GM19395 (cell line): ENCODE measurements around the gene TCF20.

Experiments used
- ATAC-seq: cut with Tn5 transposase; IDR thresholded peaks from one replicate; pipeline ENCODE4 v1.9.1; 2021; ENCODE audit warnings: mild to moderate bottlenecking, moderate library complexity; ENCODE audit not compliant: unreplicated experiment

Gene TCF20

DNA sequence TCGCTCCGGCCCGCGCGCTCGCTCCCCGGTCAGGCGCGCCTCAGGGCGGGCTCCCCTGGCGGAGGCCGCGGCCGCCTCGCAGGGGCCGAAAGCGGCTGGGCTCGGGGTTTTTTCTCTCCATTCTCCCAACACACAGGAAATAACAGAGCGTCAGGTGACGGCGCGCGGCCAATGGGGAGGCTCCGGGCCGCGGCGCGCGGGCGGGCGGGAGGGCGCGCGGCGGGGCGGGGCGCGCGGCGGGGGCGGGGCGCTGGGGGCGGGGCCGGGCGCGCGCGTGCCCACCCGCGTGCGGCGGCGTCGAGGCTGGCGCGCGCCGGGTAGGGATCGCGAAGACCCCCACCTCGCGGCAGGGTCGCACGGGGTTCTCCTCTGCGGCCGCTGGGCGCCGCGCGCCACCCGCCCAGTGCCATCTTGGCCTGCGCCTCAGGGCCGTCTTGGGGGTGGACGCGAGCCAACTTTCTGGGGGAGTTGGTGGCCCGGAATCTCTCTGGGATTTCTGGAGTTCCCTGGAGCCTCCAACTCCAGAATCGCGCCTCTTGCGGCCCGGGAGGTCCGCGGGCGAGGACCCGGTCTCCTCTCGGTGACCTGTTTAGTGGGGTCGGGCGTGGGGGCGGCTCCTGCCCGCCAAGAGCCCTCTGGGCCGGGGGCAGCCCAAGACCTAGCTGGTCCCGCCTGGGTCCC lies at the start of gene TCF20:
Gene TCF20 (minus strand): TSS at position 144 of the 681 bp plus-strand sequence. CDS start 55,348 bp downstream, outside the sequence.
- ATAC-seq = peak; percentile 44

DNA sequence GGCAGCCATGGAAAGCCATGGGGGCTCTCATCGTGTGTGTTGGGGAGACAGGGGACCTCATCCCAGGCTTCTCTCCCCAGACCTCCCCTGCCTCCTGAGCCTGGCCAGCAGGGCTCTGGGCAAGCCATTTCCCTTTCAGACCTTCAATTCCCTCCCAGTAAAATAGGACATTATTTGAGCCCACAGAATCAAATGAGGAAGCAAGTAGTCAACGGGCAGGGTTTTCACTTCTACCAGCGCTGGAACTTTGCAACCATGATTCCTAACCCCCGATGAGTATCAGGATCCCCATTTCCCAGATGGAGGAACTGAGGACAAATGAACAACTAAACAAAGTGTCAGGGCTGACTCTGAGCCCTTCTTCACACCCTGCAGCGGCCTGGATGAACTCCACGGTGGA lies 48.9 kb upstream of the TCF20 start:
- ATAC-seq = no peak

DNA sequence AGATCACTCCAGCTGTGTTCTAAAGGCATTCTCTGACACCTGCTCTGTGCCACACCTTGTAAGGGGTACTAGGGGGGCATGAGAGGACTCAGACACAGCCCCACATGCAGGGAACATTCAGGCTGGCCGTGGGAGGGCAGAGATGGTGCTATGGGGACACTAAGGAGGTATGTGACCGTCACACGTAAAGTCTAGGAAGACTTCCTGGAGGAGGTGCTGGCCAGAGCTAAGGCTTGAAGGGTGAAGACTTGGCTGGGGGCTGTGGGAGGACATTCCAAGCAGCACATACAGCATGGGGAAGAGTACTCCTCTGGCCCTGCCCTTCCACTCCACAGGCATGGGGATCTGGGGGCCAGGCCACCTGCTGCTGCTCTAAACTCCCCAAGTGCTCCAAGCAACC lies 48.5 kb upstream of the TCF20 start:
- ATAC-seq = no peak

DNA sequence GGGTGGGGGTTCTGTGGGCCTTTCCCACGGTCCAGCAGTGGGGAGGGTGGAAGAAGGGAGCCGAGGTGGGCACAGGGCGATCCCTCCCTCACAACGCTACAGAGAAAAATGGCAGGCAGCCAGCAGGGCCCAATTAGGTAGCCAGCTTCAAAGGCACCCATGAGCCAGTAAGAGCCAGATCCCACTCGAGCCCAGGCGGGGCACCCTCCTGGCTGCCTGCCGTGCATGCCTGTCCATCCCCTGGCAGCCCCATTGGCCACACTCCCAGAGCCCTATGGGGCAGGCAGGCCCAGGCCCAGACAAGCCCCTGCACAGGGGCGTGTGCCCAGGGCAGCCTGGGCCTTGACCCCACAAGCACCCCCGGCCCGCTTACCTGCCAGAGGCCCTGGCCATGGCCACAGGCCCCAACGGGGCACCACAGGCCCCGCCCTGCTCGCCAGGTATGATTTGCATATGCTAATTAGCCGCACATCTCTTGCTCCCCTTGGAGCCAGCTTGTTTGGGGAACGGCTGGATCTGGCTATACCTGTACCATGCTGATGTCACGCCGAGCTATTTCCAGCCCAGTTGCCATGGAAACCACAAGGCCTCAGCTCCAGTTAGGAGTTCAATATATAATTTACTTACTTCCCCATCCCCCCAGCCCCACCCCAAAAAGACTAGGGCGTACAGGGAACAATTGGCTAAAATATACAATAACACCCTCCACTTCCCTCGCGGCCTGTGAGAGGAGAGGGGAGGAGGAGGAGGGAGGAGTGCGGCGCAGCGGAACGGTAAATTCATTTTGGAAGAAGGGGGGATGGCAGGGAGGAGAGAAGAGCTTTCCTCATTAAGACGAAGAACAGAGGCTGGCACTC lies 47.5 kb upstream of the TCF20 start:
- no peak for ATAC-seq

DNA sequence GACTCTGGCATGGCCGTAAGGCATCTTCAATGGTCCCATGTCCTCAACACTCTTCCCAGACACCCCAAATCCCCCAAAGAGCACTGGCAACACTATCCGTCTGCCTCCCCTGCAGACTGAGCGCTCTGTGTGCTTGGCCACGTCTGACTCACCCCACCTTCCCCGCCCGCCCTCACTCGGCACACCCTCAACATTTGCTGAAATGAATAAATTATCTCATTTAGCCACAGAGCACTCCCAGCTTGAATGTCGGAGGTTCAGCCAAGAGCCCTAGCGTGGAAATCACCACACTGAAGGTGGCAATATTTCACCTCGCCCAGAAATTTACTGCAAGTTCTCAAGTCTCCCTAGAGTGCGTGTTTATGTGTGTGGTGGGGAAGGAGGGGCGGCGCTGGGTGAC lies 46.6 kb upstream of the TCF20 start:
- no peak for ATAC-seq

DNA sequence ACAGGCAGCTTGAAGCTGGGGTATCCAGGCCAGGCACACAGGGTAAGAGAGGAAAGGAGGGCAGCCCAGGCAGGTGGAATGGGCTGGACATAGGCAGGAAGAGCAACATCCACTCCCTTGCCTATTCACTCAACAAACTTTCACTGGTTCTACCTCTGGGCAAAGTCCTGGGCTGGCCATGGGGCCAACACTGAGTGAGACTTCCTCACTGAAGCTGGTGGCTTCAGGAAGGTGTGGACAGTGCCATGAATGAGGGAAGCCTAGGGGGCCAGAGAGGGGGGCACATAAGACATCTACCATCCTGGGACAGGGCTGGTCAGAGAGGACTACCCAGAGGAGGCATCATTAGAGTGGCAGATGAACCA lies 44.9 kb upstream of the TCF20 start:
- no peak for ATAC-seq

DNA sequence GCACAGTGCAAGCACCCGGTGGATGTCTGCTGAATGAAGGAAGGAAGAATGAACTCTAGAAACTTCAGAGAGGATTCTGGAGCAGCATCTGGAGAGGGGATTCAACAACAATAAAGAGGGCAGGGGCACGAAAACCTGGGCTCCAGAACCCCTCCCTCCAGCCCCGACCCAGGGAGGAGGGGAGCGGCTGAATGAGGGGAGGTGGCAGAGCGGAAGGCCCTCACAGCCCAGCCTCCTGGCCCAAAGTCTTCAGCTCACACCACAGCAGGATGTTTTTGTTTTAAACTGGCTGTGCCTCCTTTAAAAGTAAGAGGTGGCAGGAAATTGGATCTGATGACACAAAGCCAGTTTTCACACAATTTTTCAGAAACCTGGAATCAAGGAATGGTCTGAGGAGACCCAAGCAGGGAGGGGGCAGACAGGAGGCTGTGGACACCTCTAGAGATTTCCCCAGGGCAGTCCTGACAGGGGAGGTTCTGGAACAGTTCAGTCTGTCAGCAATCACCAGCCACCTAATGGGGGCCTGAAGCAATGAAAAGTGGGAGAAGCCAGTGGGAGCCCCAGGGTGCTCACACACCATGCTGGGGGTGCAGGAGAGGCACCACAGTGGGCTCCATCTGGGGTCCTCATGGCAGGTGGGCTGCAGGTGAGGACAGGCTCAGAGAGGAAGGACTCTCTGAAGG lies 44.4 kb upstream of the TCF20 start:
- ATAC-seq = no peak

DNA sequence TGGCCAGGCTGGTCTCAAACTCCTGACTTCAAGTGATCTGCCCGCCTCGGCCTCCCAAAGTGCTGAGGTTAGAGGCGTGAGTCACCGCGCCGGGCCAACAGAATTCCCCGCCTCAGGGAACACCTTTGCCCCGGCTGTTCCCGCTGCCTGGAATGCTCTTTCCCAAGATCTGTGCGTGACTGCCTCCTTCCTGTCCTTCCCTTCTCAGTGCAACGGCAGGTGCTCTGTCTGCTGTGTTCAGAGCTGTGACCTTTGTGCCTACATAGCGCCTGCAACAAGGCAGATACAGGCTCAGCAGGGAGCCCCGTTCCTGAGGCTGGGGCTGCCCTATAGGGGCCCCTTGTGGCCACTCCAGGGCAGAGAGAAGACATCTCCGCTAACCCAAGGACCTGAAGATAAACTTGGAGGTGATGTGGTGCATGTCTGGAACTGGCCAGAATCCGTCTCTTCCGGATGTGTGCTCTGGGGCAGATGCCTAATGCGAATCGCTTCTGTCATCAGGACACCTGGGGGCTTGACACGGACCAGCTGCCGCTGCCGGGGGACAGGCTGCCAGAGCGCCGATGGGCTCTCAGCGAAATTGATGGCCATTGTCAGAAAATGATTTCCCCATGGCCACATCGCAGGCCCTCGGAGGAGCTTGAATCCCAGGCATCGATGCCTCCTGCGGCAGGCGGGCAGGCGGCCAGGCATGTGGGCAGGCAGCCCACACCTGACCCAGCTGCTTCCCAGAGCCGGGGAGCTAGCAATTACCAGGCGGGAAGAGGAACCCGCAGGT lies 43.5 kb upstream of the TCF20 start:
- no peak for ATAC-seq

DNA sequence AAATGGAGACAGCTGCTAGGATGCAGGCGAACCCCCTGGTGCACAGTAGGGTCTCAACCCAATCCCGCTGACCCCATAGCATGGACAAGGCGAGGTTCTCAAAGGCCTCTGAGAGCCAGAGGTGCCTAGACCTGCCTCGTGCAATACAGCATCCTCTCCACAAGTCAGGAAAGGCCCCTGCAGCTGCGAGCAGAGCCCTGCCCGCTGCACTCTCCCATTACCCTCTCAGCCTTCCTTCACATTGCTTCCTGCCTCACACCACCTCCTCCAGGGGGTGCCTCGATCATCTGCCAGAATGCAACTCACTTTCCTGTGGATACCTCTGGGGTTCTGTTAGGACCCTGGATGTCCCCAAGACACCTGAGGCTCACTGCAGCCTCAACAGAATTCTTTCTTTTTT lies 42.8 kb upstream of the TCF20 start:
- ATAC-seq = no peak

DNA sequence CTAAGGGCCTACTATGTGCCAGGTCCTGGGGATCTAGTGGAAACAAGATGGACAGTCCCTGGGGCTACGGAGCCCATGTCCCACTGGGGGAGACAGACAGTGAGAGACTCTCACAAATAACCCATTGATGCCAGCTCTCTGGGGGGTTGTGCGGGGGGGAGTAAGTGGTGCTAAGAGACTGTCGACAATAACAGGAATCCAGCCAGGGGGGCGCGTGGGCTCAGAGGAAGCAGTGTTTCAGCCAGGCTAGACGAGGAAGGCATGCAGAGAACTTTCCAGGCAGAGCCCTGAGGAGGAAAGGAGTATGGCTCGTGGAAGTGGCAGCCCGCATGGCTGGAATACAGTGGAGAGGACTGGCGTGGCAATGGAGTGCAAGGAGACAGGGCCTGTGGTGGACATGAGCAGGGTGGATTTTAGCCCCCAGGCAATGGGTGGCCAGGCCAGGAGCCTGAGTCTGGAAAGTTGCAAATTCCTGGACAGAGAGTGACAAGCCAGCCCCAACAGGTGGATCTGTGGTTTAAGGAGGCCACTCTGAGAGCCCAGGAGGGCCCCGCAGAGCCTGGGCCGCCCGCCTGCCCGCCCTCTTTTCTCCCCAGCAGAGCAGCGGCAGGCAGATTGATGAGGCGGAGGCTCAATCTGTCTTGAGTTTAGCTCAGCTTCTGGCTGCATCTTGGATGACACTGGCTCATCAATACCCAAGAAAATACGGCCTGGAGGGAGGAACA lies 40.0 kb upstream of the TCF20 start:
- ATAC-seq = no peak

DNA sequence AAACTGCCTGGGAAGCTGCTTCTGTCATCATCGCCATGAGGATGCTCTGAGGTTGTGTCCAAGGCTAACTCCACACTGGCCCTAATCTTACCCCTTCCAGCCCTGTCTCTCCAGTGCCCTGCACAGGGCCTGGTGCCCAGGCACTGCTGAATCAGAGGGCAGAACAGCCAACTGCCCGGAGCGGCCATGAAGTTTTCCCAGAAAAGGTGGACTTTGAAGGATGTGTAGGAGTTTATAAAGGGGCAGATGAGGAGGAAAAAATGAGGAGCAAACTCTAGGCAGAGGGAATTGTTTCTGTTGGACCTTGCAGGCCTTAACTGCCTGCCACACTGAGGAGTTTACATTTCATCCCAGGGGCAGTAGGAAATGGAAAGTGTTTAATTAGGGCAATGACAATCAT lies 39.4 kb upstream of the TCF20 start:
- no peak for ATAC-seq

DNA sequence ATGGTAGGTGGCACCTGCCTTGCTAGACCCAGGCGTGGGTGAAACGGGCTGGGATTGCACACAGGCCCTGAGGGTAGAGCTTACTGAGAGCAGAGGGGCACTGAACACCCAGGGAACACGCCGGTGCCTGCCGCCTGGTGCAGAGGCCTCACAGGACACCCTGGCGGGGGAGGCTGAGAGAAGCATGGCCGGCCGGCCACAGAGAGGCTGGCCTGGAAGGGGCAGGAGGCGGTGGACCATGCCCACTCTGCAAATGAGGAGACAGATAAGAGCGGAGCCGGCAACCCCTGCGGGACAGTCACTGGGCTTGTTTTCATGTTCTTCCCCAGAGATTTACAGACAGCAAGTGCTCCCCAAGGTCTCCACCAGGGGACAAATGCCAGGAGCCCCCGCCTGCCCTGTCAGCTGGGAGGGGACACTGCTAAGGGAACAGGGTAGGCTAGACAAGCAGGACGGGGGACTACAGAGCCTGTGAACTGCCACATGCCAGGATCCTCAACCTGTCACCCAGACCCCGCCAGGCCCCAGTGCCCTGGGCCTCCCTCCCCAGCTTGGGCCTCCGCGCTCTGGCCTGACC lies 38.5 kb upstream of the TCF20 start:
- no peak for ATAC-seq

DNA sequence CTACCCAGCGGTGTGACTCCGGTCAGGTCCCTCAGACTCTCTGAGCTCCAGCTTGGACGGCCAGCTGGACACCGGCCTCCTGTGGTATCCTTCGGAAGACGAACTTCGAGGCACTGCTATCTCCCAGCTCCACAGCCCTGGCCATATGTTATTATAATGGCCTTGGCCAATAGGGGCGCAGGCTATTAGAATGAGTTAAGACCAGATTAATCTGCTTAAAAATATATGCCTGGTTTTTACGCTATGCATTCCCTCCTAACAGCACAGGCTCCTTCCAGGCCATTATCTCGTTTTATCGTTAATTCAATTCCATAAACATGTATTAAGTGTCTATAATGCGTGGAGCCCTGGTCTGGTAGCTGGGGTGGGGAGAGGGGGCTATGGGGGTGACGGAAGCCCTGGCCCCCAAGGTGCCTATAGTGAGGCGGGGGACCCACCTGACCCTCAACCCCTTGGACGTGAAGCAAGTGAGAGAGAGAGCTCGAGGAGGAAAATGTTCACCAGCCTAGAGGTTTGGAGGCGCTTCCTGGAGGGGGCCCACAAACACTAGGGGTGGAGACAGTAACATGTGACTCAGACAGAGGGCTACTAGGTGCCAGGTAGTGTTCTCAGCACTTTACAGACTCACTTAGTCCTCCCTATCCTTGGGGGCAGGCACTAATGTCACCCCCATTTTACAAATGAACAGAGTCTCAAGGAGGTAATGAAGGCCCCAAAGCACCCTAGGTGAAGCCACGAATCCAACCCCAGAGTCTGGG lies 37.5 kb upstream of the TCF20 start:
- ATAC-seq = no peak

DNA sequence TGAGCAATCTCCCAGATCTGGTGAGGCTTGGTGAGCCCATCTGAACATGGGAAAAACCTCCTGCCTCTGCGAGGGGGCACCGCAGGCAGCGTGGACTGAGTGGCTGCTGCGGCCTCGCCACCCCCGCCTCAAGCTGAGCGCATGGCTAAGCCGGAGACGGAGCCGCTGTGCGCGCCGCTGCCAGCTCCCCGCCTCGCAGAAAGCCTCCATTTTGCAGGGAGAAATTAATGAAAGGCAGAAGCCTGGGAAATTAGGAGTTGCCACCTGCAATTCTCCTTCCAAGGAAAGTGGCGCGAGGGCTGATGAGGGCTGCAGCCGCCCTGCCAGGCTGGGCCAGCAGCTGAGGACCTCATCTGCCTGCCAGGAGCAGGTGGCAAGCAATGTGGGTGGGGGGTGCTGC lies 35.6 kb upstream of the TCF20 start:
- ATAC-seq = no peak

DNA sequence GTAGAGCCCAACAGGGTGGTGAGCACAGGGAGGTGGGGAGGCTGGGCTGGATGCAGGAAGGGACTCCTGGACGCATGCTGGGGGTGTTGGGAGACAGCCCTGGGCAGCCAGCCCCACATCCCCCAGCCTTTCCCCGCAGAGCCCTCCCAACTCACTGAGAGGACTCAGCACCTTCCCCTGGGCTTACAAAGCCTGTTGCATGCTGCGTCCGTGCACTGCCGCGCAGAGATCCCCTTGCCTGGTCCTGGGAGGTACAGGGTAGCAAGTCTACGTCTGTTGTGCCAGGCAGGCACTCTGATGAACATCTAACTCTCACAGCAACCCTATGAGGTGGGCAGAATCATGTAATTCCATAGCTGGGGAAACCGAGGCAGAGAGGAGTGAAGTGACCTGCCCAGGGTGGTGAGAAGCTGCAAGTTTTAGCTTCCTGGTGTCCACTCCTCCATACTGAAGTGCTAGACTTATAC lies 33.9 kb upstream of the TCF20 start:
- no peak for ATAC-seq

DNA sequence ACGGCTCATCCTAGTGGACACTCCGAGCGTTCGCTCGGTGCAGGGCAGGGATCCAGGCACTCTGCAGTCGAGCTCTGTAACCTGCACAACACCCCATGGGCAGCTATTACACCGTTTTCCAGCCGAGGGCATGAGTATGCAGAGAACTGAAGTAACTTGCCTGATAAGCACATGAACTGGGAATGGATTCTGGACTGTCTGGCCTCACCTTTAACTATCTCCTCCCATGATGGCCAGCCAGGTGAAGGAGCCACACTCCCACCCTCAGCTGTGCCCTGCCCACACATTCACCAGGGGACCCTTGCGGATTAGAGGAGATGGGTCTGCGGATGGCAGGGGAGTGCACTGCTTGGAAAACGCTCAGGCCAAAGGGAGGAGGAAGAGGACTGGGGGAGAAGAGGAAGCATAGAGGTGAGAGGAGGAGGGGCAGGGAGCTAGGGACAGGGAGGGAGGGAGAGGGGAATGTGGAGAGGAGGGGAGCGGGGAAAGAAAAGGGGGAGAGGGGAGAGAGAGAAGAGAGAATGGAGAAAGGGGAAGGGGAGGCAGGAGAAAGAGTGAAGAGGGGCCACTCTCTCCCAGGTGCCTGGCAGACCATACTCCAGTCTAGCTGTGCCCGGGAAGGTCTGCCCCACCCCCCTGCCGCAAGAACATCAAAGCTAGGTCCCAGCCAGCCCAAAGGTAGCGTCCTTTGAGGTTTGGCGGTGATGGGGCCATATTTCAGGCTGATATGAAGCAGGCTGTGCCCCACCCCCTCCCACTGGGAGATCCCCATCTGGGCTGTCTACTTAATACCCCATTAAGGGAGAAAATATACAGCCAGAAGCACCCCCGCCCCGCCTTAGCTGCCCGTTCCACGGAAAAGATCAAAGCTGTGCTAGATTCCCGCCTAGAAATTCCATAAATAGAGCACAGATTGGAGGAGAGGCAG lies 33.2 kb upstream of the TCF20 start:
- ATAC-seq = no peak

DNA sequence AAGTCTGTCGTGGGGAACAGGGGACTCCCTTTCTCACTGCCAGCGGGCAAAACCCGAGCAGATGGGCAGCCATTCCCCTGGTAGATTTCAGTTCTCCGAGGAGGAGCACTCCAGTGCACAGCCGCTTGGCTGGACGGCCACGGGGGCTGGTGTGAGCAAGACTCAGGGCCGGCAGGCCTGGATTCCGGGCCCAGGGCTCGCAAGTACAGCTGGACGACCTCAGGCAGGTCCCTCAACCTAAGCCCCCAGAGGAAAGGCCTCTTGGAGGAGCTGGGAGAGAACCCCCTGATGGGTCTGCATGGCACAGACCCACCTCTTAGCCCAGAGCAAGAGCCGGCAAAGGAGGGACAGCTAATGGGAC lies 31.3 kb upstream of the TCF20 start:
- no peak for ATAC-seq

DNA sequence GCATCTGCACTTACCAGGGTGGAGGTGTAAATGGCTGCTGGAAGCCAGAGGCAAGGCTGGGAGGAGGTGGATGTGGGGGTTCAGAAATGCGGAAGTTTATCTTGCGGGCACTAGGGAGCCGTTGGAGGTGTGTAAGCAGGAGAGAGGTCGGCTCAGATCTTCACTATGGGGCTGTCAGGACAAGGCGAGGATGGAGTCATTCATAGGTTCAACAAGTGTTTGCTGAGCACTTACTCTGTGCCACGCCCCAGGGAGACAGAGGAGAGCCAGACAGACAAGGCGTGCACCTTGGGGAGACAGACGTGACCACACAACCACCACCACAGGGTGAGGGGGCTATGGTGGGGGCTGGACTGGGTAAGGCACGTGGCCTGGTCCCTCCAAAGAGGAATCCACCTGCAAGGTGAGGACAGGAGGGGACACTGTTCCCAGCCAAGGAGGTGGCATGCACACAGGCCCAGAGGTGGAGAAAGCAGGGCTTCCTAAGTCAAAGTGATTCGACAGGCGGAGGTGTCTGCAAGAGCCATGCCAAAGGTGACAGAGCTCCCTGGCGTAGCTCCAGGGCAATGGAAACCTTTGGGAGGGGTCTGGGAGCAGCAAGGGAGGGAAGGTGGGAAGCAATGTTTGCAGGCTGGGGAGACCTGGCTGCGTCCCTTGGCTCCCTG lies 30.8 kb upstream of the TCF20 start:
- no peak for ATAC-seq
